ENCODE measurements around the gene CYFIP1. TPM values are rescaled to one million over a fixed set of nuclear protein-coding genes. Genes with fewer than 3 reads are reported as not detected.

Gene CYFIP1
- total and polyA plus RNA-seq, 10 of the 15 experiments (the other 5 are each of a cell fraction or from before 2014, with no cell fraction given): 3.5 to 46.2 (median 28.3) TPM

DNA sequence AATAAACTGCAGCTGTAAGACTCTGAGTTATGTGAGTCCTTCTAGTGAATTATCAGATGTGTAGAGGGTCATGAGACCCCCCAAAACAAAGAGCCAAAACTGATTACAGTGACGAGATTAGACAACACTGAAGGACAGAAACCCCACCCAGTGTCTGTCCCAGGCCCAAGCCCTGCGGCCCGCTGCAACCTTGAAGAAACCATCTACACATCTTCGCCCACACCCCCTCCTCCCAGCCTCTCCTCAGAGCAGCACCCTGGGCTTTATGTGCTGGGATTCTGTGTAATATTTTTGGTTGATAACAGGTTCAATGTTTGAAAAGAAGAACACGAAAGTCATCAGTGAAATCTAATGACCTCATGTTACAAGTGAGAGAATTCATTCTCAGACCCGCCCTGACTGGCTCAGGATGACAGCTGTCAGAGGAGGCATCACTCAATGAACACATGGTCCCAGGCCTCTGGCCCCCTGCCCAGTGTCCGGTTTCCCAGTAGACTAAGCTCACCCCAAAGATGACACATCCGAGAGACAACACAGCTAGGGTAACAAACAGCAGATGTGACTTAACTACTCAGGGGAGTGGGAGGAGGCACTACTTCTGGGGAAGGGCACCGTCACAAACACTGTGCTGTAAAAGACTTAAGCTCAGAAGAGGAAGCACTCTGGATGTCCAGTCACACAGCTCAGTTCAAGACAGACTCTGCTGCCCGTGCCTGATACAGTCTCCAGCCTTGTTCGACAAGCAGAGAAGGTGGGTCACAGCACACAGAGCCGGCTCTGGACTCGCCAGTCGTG lies 92.8 kb downstream of the CYFIP1 start:
- Histone ChIP-seq H3K4me3 (no peak overlapping the region), H3K9ac (ENCODE audit: control insufficient read depth, insufficient read depth, low read length) (no peak overlapping the region), H4K20me1 (ENCODE audit: control insufficient read depth, insufficient read depth) (no peaks in the 10 kb centered on the region), H3K36me3 (ENCODE audit: control insufficient read depth in 2 of 2, insufficient read depth in 2 of 2, low read length in 1 of 2) (peaks cover 4 to 6% of the 10 kb centered on the region in 2 experiments; a peak in 2 of 4 replicates), H3K9me3 (replicated peaks; ENCODE audit: control insufficient read depth, insufficient read depth, low read length) (no peaks in the 10 kb centered on the region), H3K27me3 (replicated peaks in 1 of 2; ENCODE audit: control insufficient read depth in 2 of 2, insufficient read depth in 2 of 2, low read length in 1 of 2) (no peaks in the 10 kb centered on the region), H2AFZ (ENCODE audit: control insufficient read depth, low read depth, low read length) (no peak overlapping the region), H3K4me1 (ENCODE audit: control insufficient read depth, insufficient read depth, low read length) (no peaks in the 10 kb centered on the region), H3K4me2 (ENCODE audit: control insufficient read depth, insufficient read depth) (no peak overlapping the region), H3K27ac (ENCODE audit: control insufficient read depth, insufficient read depth) (no peak overlapping the region), H3K79me2 (ENCODE audit: control insufficient read depth, insufficient read depth, low read length) (no peaks in the 10 kb centered on the region)
- RAD21 ChIA-PET (ENCODE audit: unreplicated experiment): no interaction called here
- 81% methylated on average over 14 of the region's 14 CpGs for WGBS (ENCODE audit: insufficient coverage, insufficient replicate concordance, low lambda C conversion rate, missing lambda C conversion rate)
- SMC1A ChIA-PET (ENCODE audit: uncharacterized antibody, unreplicated experiment): no interaction called here
- ATAC-seq (no peak), FAIRE-seq (no peak), DNase-seq (ENCODE audit: low read depth, low spot score) (no peak)
- in situ Hi-C loops (cut with MboI): no loop called here
- CTCF ChIA-PET: interaction anchor here (0.7 kb wide), 1 partner anchor 78 kb away, joined by 3 read pairs; no protein-coding TSS in a partner anchor
- POLR2A ChIA-PET: no interaction called here
- intact Hi-C loops (cut with micrococcal nuclease; ENCODE audit: unreplicated experiment): no loop called here
- BruUV-seq (replicated peaks): no TSS peak
- TF ChIP-seq RCOR1 (conservative IDR thresholded peaks at IDR 0.05; ENCODE audit: low read depth, low read length): no peak
- TF ChIP-seq CEBPB (IDR thresholded peaks at IDR 0.05; ENCODE audit: borderline replicate concordance in 1 of 2, low read depth in 2 of 2, low read length in 2 of 2): no peak
- no peak for TF ChIP-seq MYB (IDR thresholded peaks at IDR 0.05; ENCODE audit: borderline replicate concordance, low read depth, low read length)
- TF ChIP-seq CBX3 (IDR thresholded peaks at IDR 0.05; ENCODE audit: borderline replicate concordance, low read depth): no peak
- TF ChIP-seq, protein P1, sequence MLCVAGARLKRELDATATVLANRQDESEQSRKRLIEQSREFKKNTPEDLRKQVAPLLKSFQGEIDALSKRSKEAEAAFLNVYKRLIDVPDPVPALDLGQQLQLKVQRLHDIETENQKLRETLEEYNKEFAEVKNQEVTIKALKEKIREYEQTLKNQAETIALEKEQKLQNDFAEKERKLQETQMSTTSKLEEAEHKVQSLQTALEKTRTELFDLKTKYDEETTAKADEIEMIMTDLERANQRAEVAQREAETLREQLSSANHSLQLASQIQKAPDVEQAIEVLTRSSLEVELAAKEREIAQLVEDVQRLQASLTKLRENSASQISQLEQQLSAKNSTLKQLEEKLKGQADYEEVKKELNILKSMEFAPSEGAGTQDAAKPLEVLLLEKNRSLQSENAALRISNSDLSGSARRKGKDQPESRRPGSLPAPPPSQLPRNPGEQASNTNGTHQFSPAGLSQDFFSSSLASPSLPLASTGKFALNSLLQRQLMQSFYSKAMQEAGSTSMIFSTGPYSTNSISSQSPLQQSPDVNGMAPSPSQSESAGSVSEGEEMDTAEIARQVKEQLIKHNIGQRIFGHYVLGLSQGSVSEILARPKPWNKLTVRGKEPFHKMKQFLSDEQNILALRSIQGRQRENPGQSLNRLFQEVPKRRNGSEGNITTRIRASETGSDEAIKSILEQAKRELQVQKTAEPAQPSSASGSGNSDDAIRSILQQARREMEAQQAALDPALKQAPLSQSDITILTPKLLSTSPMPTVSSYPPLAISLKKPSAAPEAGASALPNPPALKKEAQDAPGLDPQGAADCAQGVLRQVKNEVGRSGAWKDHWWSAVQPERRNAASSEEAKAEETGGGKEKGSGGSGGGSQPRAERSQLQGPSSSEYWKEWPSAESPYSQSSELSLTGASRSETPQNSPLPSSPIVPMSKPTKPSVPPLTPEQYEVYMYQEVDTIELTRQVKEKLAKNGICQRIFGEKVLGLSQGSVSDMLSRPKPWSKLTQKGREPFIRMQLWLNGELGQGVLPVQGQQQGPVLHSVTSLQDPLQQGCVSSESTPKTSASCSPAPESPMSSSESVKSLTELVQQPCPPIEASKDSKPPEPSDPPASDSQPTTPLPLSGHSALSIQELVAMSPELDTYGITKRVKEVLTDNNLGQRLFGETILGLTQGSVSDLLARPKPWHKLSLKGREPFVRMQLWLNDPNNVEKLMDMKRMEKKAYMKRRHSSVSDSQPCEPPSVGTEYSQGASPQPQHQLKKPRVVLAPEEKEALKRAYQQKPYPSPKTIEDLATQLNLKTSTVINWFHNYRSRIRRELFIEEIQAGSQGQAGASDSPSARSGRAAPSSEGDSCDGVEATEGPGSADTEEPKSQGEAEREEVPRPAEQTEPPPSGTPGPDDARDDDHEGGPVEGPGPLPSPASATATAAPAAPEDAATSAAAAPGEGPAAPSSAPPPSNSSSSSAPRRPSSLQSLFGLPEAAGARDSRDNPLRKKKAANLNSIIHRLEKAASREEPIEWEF (IDR thresholded peaks at IDR 0.05; ENCODE audit: insufficient replicate concordance, low read depth, low read length): no peak
- TF ChIP-seq TBL1XR1 (IDR thresholded peaks at IDR 0.05; ENCODE audit: low read depth, low read length): no peak
- TF ChIP-seq, protein P2, sequence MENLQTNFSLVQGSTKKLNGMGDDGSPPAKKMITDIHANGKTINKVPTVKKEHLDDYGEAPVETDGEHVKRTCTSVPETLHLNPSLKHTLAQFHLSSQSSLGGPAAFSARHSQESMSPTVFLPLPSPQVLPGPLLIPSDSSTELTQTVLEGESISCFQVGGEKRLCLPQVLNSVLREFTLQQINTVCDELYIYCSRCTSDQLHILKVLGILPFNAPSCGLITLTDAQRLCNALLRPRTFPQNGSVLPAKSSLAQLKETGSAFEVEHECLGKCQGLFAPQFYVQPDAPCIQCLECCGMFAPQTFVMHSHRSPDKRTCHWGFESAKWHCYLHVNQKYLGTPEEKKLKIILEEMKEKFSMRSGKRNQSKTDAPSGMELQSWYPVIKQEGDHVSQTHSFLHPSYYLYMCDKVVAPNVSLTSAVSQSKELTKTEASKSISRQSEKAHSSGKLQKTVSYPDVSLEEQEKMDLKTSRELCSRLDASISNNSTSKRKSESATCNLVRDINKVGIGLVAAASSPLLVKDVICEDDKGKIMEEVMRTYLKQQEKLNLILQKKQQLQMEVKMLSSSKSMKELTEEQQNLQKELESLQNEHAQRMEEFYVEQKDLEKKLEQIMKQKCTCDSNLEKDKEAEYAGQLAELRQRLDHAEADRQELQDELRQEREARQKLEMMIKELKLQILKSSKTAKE (IDR thresholded peaks at IDR 0.05; ENCODE audit: low read depth, poor library complexity, severe bottlenecking): no peak
- no peak for TF ChIP-seq BCL11A (IDR thresholded peaks at IDR 0.05; ENCODE audit: low read depth, low read length)
- no peak for TF ChIP-seq NBN (IDR thresholded peaks at IDR 0.05)
- TF ChIP-seq LARP7 (IDR thresholded peaks at IDR 0.05): no peak
- no peak for TF ChIP-seq TCF3 (IDR thresholded peaks at IDR 0.05; ENCODE audit: borderline replicate concordance, insufficient read depth, low read depth, low read length)
- TF ChIP-seq, protein P3, sequence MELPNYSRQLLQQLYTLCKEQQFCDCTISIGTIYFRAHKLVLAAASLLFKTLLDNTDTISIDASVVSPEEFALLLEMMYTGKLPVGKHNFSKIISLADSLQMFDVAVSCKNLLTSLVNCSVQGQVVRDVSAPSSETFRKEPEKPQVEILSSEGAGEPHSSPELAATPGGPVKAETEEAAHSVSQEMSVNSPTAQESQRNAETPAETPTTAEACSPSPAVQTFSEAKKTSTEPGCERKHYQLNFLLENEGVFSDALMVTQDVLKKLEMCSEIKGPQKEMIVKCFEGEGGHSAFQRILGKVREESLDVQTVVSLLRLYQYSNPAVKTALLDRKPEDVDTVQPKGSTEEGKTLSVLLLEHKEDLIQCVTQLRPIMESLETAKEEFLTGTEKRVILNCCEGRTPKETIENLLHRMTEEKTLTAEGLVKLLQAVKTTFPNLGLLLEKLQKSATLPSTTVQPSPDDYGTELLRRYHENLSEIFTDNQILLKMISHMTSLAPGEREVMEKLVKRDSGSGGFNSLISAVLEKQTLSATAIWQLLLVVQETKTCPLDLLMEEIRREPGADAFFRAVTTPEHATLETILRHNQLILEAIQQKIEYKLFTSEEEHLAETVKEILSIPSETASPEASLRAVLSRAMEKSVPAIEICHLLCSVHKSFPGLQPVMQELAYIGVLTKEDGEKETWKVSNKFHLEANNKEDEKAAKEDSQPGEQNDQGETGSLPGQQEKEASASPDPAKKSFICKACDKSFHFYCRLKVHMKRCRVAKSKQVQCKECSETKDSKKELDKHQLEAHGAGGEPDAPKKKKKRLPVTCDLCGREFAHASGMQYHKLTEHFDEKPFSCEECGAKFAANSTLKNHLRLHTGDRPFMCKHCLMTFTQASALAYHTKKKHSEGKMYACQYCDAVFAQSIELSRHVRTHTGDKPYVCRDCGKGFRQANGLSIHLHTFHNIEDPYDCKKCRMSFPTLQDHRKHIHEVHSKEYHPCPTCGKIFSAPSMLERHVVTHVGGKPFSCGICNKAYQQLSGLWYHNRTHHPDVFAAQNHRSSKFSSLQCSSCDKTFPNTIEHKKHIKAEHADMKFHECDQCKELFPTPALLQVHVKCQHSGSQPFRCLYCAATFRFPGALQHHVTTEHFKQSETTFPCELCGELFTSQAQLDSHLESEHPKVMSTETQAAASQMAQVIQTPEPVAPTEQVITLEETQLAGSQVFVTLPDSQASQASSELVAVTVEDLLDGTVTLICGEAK (IDR thresholded peaks at IDR 0.05; ENCODE audit: borderline replicate concordance): no peak

All from GM12878 (cell line).